ENCODE measurements around the gene WASF1.

- TF ChIP-seq CTCF (IDR thresholded peaks at IDR 0.05) (no peak), EZH2phosphoT487 (IDR thresholded peaks at IDR 0.05) (no peak)
These were observed 31.6 kb downstream of the WASF1 start for GRCh38 chr6:110147870-110148269.

Measured in neural progenitor cell (in vitro differentiated cells).